Peyer's patch (tissue), 4 donors: ENCODE measurements around the gene DCXR. TPM values are rescaled to one million over a fixed set of nuclear protein-coding genes. Genes with fewer than 3 reads are reported as not detected.

Experiments
- DNase-seq, 3 donors: peaks; one replicate each; pipeline ENCODE4 v3.0.0-alpha.2; 2017 to 2019
- H3K27ac ChIP-seq, 4 donors: fragments of 200-600 bp; sonication (generic); one replicate each; pipeline ENCODE4 v1.5.1; 2016 to 2019
- H3K27me3 ChIP-seq, 2 donors: fragments of 200-600 bp; sonication (generic); one replicate each; pipeline ENCODE4 v1.5.1; 2019
- H3K36me3 ChIP-seq, 3 donors: fragments of 200-600 bp; sonication (generic); one replicate each; pipeline ENCODE4 v1.5.1; 2016 to 2019
- H3K4me1 ChIP-seq, 4 donors: fragments of 200-600 bp; sonication (generic); one replicate each; pipeline ENCODE4 v1.5.1; 2016 to 2019
- H3K4me3 ChIP-seq, 4 donors: fragments of 200-600 bp; sonication (generic); 1 replicate in 3 of 4; 2 replicates in 1 of 4; pipeline ENCODE4 v1.5.1; 2016 to 2019; ENCODE audit warnings: mild to moderate bottlenecking in 1 of 4
- H3K9me3 ChIP-seq, 4 donors: fragments of 200-600 bp; sonication (generic); one replicate each; pipeline ENCODE4 v1.5.1; 2016 to 2019; ENCODE audit warnings: mild to moderate bottlenecking in 1 of 4
- CTCF ChIP-seq, 6 experiments: fragments of 450-650 bp in 4 of 6; fragments of 200-600 bp in 2 of 6; sonication (generic) in 1 of 6; IDR thresholded peaks; one replicate each; pipeline ENCODE4 v1.5.1; 2017 to 2019; ENCODE audit warnings: antibody characterized with exemption in 6 of 6, mild to moderate bottlenecking in 3 of 6, moderate library complexity in 1 of 6
- POLR2A ChIP-seq, 2 donors: fragments of 450-650 bp; IDR thresholded peaks; one replicate each; pipeline ENCODE4 v1.5.1; 2017; ENCODE audit warnings: antibody characterized with exemption in 2 of 2, mild to moderate bottlenecking in 2 of 2, moderate library complexity in 2 of 2
- total RNA-seq, 4 donors: library from RNA; depleted of rRNA; stranded (reverse); fragments of >200 nt; gene quantifications; one replicate each; pipeline ENCODE4 v1.1.0, GENCODE V29; 2016

DCXR gene
- total RNA-seq, 4 donors from 2014 or later = 68.5 to 104 (median 86.8) TPM

- Histone ChIP-seq H3K36me3 (no peaks in the 10 kb centered on the region), H3K27me3 (no peaks in the 10 kb centered on the region), H3K4me1 (peaks cover 2 to 20% (median 13%) of the 10 kb centered on the region in 4 donors), H3K4me3 (no peak overlapping the region), H3K27ac (no peak overlapping the region), H3K9me3 (no peaks in the 10 kb centered on the region)
- no peak for TF ChIP-seq CTCF (IDR thresholded peaks at IDR 0.05)
- no peak for TF ChIP-seq POLR2A (IDR thresholded peaks at IDR 0.05)
- DNase-seq = no peak
Measured at GRCh38 chr17:82028966-82029365, 8.5 kb downstream of the DCXR start.

DNA sequence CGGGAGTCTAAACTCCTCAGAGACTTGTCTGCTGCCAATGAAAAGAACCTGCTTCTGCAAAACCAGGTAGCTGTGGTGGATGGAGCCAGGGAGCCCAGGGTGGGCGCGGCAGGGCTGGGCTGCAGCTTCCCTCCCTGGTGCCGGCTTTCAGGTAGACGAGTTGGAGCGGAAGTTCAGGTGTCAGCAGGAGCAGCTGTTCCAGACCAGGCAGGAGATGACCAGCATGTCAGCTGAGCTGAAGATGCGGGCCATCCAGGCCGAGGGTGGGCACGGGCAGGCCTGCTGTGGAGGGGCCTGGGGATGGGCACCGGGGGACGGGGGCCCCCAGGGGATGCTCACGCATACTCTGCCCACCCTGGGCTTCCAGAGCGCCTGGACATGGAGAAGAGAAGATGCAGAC is 9.3 kb downstream of the DCXR start:
- Histone ChIP-seq H3K27ac (no peak overlapping the region), H3K36me3 (no peaks in the 10 kb centered on the region), H3K4me3 (no peak overlapping the region), H3K4me1 (peaks cover 3 to 26% (median 15%) of the 10 kb centered on the region in 4 donors), H3K27me3 (no peaks in the 10 kb centered on the region), H3K9me3 (no peaks in the 10 kb centered on the region)
- no peak for TF ChIP-seq POLR2A (IDR thresholded peaks at IDR 0.05)
- no peak for TF ChIP-seq CTCF (IDR thresholded peaks at IDR 0.05)
- DNase-seq = no peak

- no peak for TF ChIP-seq POLR2A (IDR thresholded peaks at IDR 0.05)
- TF ChIP-seq CTCF (IDR thresholded peaks at IDR 0.05) = no peak
- no peak overlapping the region for H3K27ac ChIP-seq
Measured at GRCh38 chr17:82025401-82026107, 11.9 kb downstream of the DCXR start.

GRCh38 chr17:82024859-82025258 is 12.6 kb downstream of the DCXR start:
- Histone ChIP-seq H3K27ac (no peak overlapping the region), H3K27me3 (no peaks in the 10 kb centered on the region), H3K4me1 (peaks cover 3 to 31% (median 19%) of the 10 kb centered on the region in 4 donors), H3K4me3 (no peak overlapping the region), H3K9me3 (no peaks in the 10 kb centered on the region), H3K36me3 (no peaks in the 10 kb centered on the region)
- DNase-seq = no peak
- no peak for TF ChIP-seq POLR2A (IDR thresholded peaks at IDR 0.05)
- no peak for TF ChIP-seq CTCF (IDR thresholded peaks at IDR 0.05)

More at GRCh38 chr17:82025401-82026107, 11.9 kb downstream of the DCXR start:
- Histone ChIP-seq H3K9me3 (no peaks in the 10 kb centered on the region), H3K27me3 (no peaks in the 10 kb centered on the region), H3K36me3 (no peaks in the 10 kb centered on the region), H3K4me3 (no peak overlapping the region), H3K4me1 (peaks cover 3 to 31% (median 25%) of the 10 kb centered on the region in 4 donors)
- DNase-seq = no peak

DNA sequence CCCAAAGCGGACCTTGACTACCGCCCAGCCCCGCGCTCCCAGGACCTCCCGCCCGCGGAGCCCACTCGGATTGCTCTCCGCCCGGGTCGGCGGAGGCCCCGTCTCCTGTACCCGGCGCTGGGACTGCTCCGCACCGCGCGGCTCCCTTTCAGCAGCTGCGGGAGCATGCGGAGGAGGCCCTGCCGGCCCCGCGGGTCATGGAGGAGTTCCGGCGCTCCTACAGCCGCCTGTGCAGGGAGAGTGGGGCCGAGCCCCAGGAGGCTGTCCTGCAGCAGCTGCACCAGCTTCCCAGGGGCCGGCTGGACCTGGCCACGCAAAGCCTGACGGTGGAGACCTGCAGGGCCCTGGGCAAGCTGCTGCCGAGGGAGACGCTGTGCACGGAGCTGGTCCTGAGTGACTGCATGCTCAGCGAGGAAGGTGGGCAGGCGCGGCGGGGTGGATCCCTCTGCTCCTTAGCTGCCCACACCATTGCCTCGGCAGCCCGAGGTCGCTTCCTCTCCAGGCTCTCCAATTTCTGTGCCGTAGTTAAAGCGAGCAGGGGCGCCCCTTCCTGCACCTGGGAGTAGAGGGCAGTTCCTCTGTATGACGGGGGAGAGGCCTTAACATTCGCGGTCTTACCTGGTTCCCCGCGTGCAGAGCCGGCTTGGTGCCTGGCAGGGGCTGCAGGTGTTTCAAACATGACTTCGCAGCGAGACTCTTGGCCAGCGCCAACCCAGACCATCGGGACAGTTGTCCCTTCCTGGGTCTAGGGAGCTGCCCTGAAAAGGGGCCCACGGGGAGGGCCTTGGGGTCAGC is 13.9 kb downstream of the DCXR start:
- peaks cover 3 to 35% (median 19%) of the 10 kb centered on the region in 4 donors for H3K4me1 ChIP-seq

More for the DNA sequence above, 13.9 kb downstream of the DCXR start:
- no peak for DNase-seq
- TF ChIP-seq CTCF (IDR thresholded peaks at IDR 0.05) (no peak), POLR2A (IDR thresholded peaks at IDR 0.05) (no peak)
- Histone ChIP-seq H3K36me3 (peaks cover 0 to 6% (median 0%) of the 10 kb centered on the region in 3 donors), H3K27me3 (no peaks in the 10 kb centered on the region), H3K4me3 (peak overlapping the region; percentile 61 to 92 (median 85)), H3K9me3 (no peaks in the 10 kb centered on the region), H3K27ac (peak overlapping the region in 3 of 4 donors; percentile 40 to 80 (median 46))
